Natural killer cell (primary cell): ENCODE measurements around the gene ZNF358. TPM values are rescaled to one million over a fixed set of nuclear protein-coding genes. Genes with fewer than 3 reads are reported as not detected.

Source experiments
- ATAC-seq, 3 donors: fragments of 150-1000 bp in 2 of 3; fragments of 200-7000 bp in 1 of 3; cut with Tn5 transposase; 1 replicate in 1 of 3; 2 replicates in 2 of 3; pipeline ENCODE4 v1.10.0; 2021; ENCODE audit warnings: mild to moderate bottlenecking in 2 of 3, moderate library complexity in 2 of 3
- DNase-seq, 2 donors: peaks; one replicate each; pipeline versions ENCODE4 v3.0.0 to v3.0.0-alpha.2; 2013 to 2021; ENCODE audit warnings: mixed read lengths in 1 of 2
- H3K27ac ChIP-seq: one replicate; pipeline ENCODE4 v1.5.1; 2013; ENCODE audit warnings: mild to moderate bottlenecking, low read length
- H3K27me3 ChIP-seq: one replicate; pipeline ENCODE4 v1.6.1; 2013; ENCODE audit warnings: low read length; ENCODE audit not compliant: control insufficient read depth, insufficient read depth
- H3K36me3 ChIP-seq: one replicate; pipeline ENCODE4 v1.6.1; 2013; ENCODE audit warnings: low read length; ENCODE audit not compliant: control insufficient read depth, insufficient read depth
- H3K4me1 ChIP-seq: one replicate; pipeline ENCODE4 v1.6.1; 2013; ENCODE audit warnings: low read length; ENCODE audit not compliant: control insufficient read depth, insufficient read depth
- H3K4me3 ChIP-seq: one replicate; pipeline ENCODE4 v1.5.1; 2013; ENCODE audit warnings: low read length
- H3K9me3 ChIP-seq: one replicate; pipeline ENCODE4 v1.6.1; 2013; ENCODE audit warnings: low read length; ENCODE audit not compliant: control insufficient read depth, insufficient read depth
- H3K27ac Mint-ChIP-seq, 2 donors: one replicate each; pipeline ENCODE4 v1.8.0; 2022; ENCODE audit warnings: mild to moderate bottlenecking in 2 of 2, mixed read lengths in 2 of 2, moderate library complexity in 1 of 2
- H3K27me3 Mint-ChIP-seq, 2 donors: one replicate each; pipeline ENCODE4 v1.8.0; 2022; ENCODE audit warnings: low read depth in 2 of 2, mixed read lengths in 2 of 2
- H3K36me3 Mint-ChIP-seq: one replicate; pipeline ENCODE4 v1.8.0; 2022; ENCODE audit warnings: mixed read lengths
- H3K4me1 Mint-ChIP-seq, 2 donors: one replicate each; pipeline ENCODE4 v1.8.0; 2022; ENCODE audit warnings: mixed read lengths in 2 of 2
- H3K4me3 Mint-ChIP-seq: one replicate; pipeline ENCODE4 v1.8.0; 2022; ENCODE audit warnings: mild to moderate bottlenecking, moderate library complexity, mixed read lengths
- H3K9me3 Mint-ChIP-seq, 2 donors: one replicate each; pipeline ENCODE4 v1.8.0; 2022; ENCODE audit warnings: mixed read lengths in 2 of 2
- CTCF ChIP-seq: fragments of 200-600 bp; IDR thresholded peaks from one replicate; pipeline ENCODE4 v1.8.0; 2022; ENCODE audit warnings: antibody characterized with exemption
- WGBS: methylation state at CpG from one replicate; pipeline ENCODE4 v1.1.7; 2013; ENCODE audit warnings: missing lambda C conversion rate; ENCODE audit not compliant: insufficient coverage; 5-methylcytosine and 5-hydroxymethylcytosine counted together
- intact Hi-C: fragments of 100-400 bp; cut with micrococcal nuclease; formaldehyde crosslinking; loops from one replicate; pipeline ENCODE4 v1.14.2; 2022
- total RNA-seq, 4 donors: library from RNA; stranded (reverse); fragments of 120-200 nt in 1 of 4; gene quantifications; one replicate each; pipeline versions ENCODE4 v1.2.3 to v1.2.4, GENCODE V29; 2013 to 2022

Gene ZNF358
- total RNA-seq, 3 donors from 2014 or later (not counting 1 experiment from before 2014, with no cell fraction given): 9.8 to 11.6 (median 10.9) TPM

DNA sequence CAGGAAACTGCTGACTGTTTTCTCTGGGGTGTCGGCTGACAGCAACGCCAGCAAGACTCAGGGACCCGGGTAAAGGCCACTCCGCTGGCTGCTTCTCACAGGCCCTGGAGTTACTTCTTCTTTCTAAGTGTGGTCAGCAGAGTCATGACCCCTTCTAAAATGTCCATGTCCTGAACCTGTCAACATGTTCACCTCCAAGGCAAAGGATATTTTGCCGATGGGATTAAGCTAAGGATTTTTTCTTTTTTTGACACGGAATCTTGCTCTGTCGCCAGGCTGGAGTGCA, 35.0 kb upstream of the ZNF358 start:
- DNase-seq (no peak), ATAC-seq (no peak)
- peaks cover 0 to 4% of the 10 kb centered on the region in 2 donors for H3K27me3 Mint-ChIP-seq
- no peaks in the 10 kb centered on the region for H3K36me3 Mint-ChIP-seq
- Histone ChIP-seq H3K4me1 (peaks cover 8% of the 10 kb centered on the region), H3K27ac (no peak overlapping the region), H3K27me3 (no peaks in the 10 kb centered on the region), H3K36me3 (no peaks in the 10 kb centered on the region), H3K4me3 (no peak overlapping the region), H3K9me3 (no peaks in the 10 kb centered on the region)
- no peaks in the 10 kb centered on the region for H3K9me3 Mint-ChIP-seq
- intact Hi-C loops: no loop called here
- H3K27ac Mint-ChIP-seq: no peak overlapping the region
- no peak overlapping the region for H3K4me3 Mint-ChIP-seq
- peaks cover 0 to 7% of the 10 kb centered on the region in 2 donors for H3K4me1 Mint-ChIP-seq
- TF ChIP-seq CTCF: no peak
- 81% methylated on average over 7 of the region's 7 CpGs for WGBS

GRCh38 chr19:7482584-7483439, 33.1 kb upstream of the ZNF358 start:
- DNase-seq: no peak
- ATAC-seq: peak in 2 of 3 donors; percentile 15 to 21
- no peak overlapping the region for H3K27ac ChIP-seq
- H3K4me3 ChIP-seq: no peak overlapping the region
- no peaks in the 10 kb centered on the region for H3K9me3 ChIP-seq
- H3K4me1 ChIP-seq: peaks cover 8% of the 10 kb centered on the region
- H3K27ac Mint-ChIP-seq: peak overlapping the region in 1 of 2 donors; percentile 40
- no peak overlapping the region for H3K4me3 Mint-ChIP-seq
- whole genome bisulfite sequencing: 46% methylated on average over 33 of the region's 37 CpGs
- H3K27me3 Mint-ChIP-seq: peaks cover 0 to 4% of the 10 kb centered on the region in 2 donors
- no peaks in the 10 kb centered on the region for H3K9me3 Mint-ChIP-seq
- no peaks in the 10 kb centered on the region for H3K36me3 ChIP-seq
- no peaks in the 10 kb centered on the region for H3K36me3 Mint-ChIP-seq
- no peak for TF ChIP-seq CTCF
- H3K4me1 Mint-ChIP-seq: peaks cover 0 to 7% of the 10 kb centered on the region in 2 donors
- intact Hi-C loops: no loop called here
- H3K27me3 ChIP-seq: no peaks in the 10 kb centered on the region

GRCh38 chr19:7483720-7484201, 32.1 kb upstream of the ZNF358 start:
- H3K36me3 Mint-ChIP-seq: no peaks in the 10 kb centered on the region
- TF ChIP-seq CTCF: no peak
- H3K27me3 Mint-ChIP-seq: peaks cover 0 to 4% of the 10 kb centered on the region in 2 donors
- DNase-seq: no peak
- no peak overlapping the region for H3K27ac Mint-ChIP-seq
- H3K4me1 Mint-ChIP-seq: peaks cover 0 to 7% of the 10 kb centered on the region in 2 donors
- no peaks in the 10 kb centered on the region for H3K36me3 ChIP-seq
- H3K4me3 ChIP-seq: no peak overlapping the region
- peak in 1 of 3 donors; percentile 79 for ATAC-seq
- H3K4me3 Mint-ChIP-seq: no peak overlapping the region
- H3K27me3 ChIP-seq: no peaks in the 10 kb centered on the region
- peaks cover 14% of the 10 kb centered on the region for H3K4me1 ChIP-seq
- intact Hi-C loops: no loop called here
- no peak overlapping the region for H3K27ac ChIP-seq
- 93% methylated on average over 17 of the region's 17 CpGs for WGBS
- H3K9me3 ChIP-seq: no peaks in the 10 kb centered on the region
- no peaks in the 10 kb centered on the region for H3K9me3 Mint-ChIP-seq
